Measurements from ENCODE around the gene GGT6.

GGT6 gene

DNA sequence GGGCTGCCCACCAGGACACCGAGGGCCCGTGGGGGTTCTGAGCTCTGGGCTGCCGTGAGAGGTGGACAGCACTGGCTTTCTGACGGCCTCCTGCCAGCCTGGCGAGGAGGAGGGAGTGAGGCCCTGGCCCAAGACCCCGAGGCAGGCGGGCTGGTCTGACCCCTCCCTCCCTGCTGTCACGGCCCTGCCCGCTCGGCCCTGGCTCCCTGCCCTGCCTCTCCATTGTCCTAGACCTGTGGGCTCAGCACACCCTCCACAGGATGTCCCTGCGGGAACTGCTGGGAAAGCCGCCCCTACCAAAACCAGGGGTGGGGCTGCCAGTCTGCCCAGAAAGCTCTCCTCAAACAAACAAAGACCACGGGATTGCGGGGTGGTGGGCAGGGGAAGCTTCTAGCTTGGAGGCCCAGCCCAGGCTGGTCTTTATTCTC is 41.0 kb downstream of the GGT6 start:
- H3K4me3 ChIP-seq (ENCODE audit: severe bottlenecking): no peak overlapping the region
- peaks cover 13% of the 10 kb centered on the region for H3K4me1 ChIP-seq (ENCODE audit: insufficient read depth, poor library complexity, severe bottlenecking)
- no peaks in the 10 kb centered on the region for H3K36me3 ChIP-seq (ENCODE audit: low read depth)
- DNase-seq (ENCODE audit: low spot score) (no peak), ATAC-seq (ENCODE audit: low read depth) (no peak)
- H3K27me3 ChIP-seq (ENCODE audit: insufficient read depth, poor library complexity, severe bottlenecking): no peaks in the 10 kb centered on the region
- TF ChIP-seq CTCF (IDR thresholded peaks at IDR 0.05; ENCODE audit: poor library complexity, severe bottlenecking): no peak
- H3K9me3 ChIP-seq (ENCODE audit: severe bottlenecking): no peaks in the 10 kb centered on the region
- no peak overlapping the region for H3K27ac ChIP-seq (ENCODE audit: poor library complexity, severe bottlenecking)

DNA sequence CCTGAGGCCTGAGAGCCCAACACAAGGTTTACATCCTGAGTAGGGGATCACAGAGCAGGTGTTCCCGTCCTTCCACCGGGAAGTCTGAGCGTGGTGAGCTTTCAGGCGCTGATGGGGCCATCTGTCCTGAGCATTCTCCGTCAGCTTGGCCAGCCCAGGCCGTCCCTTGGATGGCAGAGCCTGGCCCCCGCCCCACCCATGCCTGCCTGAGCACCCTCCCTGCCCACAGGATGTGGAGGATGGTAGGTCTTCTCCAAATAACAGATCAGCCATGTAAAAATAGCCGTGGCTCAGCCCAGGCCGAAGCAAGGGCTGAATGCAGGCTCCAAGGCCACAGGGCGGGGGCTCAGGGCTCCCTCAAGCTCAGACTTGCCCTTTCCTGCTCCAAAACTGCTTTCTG is 41.5 kb downstream of the GGT6 start:
- H3K4me3 ChIP-seq (ENCODE audit: severe bottlenecking): no peak overlapping the region
- ATAC-seq (ENCODE audit: low read depth): no peak

DNA sequence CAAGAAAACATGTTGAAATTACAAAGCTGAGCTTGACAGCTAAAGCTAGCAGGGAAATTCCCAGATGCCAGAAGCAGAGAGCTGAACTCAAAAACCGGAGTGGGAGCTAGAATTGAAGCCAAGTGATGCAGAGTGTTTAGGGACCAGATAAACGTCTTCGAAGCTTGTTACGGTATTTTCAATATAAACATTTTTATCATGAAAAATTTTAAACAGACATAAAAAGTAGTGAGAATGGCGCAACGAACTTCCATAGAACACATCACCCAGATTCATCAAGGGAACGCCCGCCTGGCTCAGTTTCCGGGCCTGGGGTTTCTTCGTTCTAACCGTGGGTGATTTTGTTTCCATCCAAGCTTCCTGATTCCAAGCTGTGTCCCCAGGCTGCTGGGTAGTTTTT is 43.6 kb downstream of the GGT6 start:
- ATAC-seq (ENCODE audit: low read depth) (no peak), DNase-seq (ENCODE audit: low spot score) (no peak)
- H3K36me3 ChIP-seq (ENCODE audit: low read depth): no peaks in the 10 kb centered on the region
- peaks cover 10% of the 10 kb centered on the region for H3K4me1 ChIP-seq (ENCODE audit: insufficient read depth, poor library complexity, severe bottlenecking)
- H3K27ac ChIP-seq (ENCODE audit: poor library complexity, severe bottlenecking): no peak overlapping the region
- TF ChIP-seq CTCF (IDR thresholded peaks at IDR 0.05; ENCODE audit: poor library complexity, severe bottlenecking): no peak
- no peak overlapping the region for H3K4me3 ChIP-seq (ENCODE audit: severe bottlenecking)
- no peaks in the 10 kb centered on the region for H3K27me3 ChIP-seq (ENCODE audit: insufficient read depth, poor library complexity, severe bottlenecking)
- no peaks in the 10 kb centered on the region for H3K9me3 ChIP-seq (ENCODE audit: severe bottlenecking)

More for the DNA sequence above, 41.5 kb downstream of the GGT6 start:
- Histone ChIP-seq H3K9me3 (ENCODE audit: severe bottlenecking) (no peaks in the 10 kb centered on the region), H3K27me3 (ENCODE audit: insufficient read depth, poor library complexity, severe bottlenecking) (no peaks in the 10 kb centered on the region), H3K27ac (ENCODE audit: poor library complexity, severe bottlenecking) (no peak overlapping the region), H3K36me3 (ENCODE audit: low read depth) (no peaks in the 10 kb centered on the region), H3K4me1 (ENCODE audit: insufficient read depth, poor library complexity, severe bottlenecking) (peaks cover 13% of the 10 kb centered on the region)
- TF ChIP-seq CTCF (IDR thresholded peaks at IDR 0.05; ENCODE audit: poor library complexity, severe bottlenecking): no peak
- DNase-seq (ENCODE audit: low spot score): no peak

DNA sequence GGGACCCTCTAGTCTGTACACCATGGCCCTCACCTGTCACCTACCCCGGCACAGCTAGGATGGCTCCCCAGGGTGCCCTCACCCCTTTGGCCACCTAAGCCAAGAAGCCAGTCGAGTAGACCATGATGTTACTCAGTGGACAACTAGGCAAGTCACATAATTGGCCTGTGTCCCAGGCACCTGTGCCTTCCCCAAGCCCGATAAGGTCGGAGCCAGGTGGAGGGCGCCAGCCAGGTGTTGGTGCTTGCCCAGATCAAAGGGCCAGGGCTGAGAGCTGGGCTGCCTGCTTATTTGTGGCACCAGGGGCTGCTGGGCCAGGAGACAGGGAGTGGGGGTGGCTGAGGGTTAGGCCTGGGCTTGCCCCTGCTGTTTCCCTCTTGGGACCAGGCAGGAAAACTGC is 44.9 kb downstream of the GGT6 start:
- no peak for DNase-seq (ENCODE audit: low spot score)
- TF ChIP-seq CTCF (IDR thresholded peaks at IDR 0.05; ENCODE audit: poor library complexity, severe bottlenecking): no peak
- Histone ChIP-seq H3K9me3 (ENCODE audit: severe bottlenecking) (no peaks in the 10 kb centered on the region), H3K27me3 (ENCODE audit: insufficient read depth, poor library complexity, severe bottlenecking) (no peaks in the 10 kb centered on the region), H3K27ac (ENCODE audit: poor library complexity, severe bottlenecking) (no peak overlapping the region), H3K4me3 (ENCODE audit: severe bottlenecking) (no peak overlapping the region), H3K4me1 (ENCODE audit: insufficient read depth, poor library complexity, severe bottlenecking) (no peaks in the 10 kb centered on the region), H3K36me3 (ENCODE audit: low read depth) (no peaks in the 10 kb centered on the region)
- ATAC-seq (ENCODE audit: low read depth): no peak

DNA sequence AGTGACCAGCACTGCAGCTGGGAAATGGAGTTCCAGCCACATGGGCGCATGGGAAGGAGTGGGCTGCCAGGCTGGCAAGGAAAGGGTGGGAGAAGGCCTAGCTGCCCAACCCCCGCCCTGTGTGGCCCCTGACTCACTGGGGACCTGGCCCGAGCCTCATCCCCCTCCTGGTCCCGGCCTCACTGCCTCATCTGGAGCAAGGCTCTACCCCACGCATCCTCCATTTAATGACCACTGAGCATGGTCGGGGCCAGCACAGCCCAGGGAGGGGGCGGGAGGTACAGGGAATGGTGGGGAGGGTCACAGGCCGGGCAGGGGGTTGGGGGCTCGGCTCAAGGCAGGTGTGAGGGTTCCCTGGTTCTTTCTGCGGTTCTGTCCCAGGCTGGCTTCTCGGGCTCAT is 45.6 kb downstream of the GGT6 start:
- H3K36me3 ChIP-seq (ENCODE audit: low read depth): no peaks in the 10 kb centered on the region
- H3K4me3 ChIP-seq (ENCODE audit: severe bottlenecking): no peak overlapping the region
- DNase-seq (ENCODE audit: low spot score) (no peak), ATAC-seq (ENCODE audit: low read depth) (no peak)
- no peaks in the 10 kb centered on the region for H3K4me1 ChIP-seq (ENCODE audit: insufficient read depth, poor library complexity, severe bottlenecking)
- no peak overlapping the region for H3K27ac ChIP-seq (ENCODE audit: poor library complexity, severe bottlenecking)
- no peaks in the 10 kb centered on the region for H3K9me3 ChIP-seq (ENCODE audit: severe bottlenecking)
- H3K27me3 ChIP-seq (ENCODE audit: insufficient read depth, poor library complexity, severe bottlenecking): no peaks in the 10 kb centered on the region
- TF ChIP-seq CTCF (IDR thresholded peaks at IDR 0.05; ENCODE audit: poor library complexity, severe bottlenecking): no peak

All from RWPE2 (cell line).